Measurements from ENCODE around the gene SUPT6H.
A peak's percentile ranks its signal among the peaks of the same experiment; 100 is the strongest.

Gene SUPT6H

DNA sequence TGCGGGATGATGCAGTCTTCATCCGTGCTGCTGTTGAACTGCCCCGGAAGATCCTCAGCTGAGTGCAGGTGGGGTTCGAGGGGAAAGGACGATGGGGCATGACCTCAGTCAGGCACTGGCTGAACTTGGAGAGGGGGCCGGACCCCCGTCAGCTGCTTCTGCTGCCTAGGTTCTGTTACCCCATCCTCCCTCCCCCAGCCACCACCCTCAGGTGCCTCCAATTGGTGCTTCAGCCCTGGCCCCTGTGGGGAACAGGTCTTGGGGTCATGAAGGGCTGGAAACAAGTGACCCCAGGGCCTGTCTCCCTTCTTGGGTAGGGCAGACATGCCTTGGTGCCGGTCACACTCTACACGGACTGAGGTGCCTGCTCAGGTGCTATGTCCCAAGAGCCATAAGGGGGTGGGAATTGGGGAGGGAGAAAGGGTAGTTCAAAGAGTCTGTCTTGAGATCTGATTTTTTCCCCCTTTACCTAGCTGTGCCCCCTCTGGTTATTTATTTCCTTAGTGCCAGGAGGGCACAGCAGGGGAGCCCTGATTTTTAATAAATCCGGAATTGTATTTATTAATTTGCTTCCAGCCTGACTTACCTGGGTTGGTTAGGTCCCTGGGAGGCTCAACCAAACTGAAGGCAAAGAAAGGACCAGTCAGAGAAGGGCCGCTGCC, 87.6 kb downstream of the SUPT6H start:
- DNase-seq (ENCODE audit: low read depth in 2 of 2): no peak

DNA sequence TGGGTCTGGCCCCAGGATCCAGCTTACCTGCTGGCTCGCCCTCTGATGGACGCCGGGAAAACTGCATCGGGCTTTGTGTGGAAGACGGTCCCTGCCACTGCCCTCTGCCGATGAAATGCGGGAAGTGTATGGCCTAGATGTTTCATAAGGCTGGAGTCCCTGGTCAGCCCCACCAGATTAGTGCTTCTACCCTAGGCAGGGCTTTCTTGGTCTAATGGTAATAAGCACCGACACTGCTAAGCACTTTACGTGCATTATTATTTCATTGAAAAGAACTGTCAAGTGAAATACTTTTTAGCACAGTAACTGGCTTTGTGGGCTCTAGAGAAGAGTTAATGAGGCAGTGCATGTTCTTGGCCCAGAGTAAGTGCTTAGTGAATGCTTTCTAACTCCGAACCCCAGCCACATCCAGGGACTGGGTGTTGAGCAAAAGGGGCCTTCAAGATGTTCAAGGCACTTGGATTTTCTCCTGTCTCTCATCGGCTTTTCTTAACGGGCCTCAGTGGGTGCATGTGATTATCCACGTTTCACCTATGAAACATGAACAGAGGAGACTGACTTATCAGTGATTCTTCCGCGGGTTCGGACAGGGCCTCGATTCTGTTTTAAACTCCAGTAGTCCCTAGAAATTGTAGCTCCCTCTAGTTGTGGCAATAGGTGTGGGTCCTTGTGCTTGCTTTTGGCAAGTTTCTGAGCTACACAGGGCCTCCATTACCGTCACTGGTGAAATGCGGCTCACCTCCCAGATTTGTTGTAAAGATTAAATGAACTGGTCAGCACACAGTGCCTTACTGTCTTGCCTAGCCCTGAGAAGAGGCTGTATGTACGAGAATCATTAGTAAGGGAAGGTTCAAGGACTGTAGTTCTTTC, 88.4 kb downstream of the SUPT6H start:
- DNase-seq (ENCODE audit: low read depth in 2 of 2): peak; percentile 82 to 86

DNA sequence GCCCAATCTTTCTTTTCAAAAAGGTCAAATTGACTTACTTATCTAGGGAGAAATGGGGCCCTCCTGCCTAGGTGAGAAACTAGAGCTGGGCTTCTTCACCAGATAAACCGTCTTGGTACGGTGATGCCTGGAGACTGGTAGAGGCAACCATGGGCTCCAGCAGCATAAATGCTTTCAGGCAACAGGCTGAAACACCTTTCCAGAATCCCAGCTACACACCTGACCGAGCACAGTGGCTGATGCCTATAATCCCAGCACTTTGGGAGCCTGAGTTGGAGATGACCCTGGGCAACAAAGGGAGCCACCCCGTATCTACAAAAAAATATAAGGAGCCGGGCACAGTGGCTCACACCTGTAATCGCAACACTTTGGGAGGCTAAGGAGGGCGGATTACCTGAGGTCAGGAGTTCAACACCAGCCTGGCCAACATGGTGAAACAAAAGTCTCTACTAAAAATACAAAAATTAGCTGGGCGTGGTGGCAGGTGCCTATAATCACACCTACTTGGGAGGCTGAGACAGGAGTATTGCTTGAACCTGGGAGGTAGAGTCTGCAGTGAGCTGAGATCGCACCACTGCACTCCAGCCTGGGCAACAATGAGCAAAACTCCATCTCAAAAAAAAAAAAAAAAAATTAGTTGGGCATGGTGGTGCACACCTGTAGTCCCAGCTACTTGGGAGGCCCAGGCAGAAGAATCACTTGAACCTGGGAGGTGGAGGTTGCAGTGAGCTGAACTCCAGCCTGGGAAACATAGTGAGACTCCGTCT, 89.8 kb downstream of the SUPT6H start:
- DNase-seq (ENCODE audit: low read depth in 2 of 2): no peak
